Panc1 (cell line): ENCODE results near the gene RFX1. TPM values are rescaled to one million over a fixed set of nuclear protein-coding genes. Genes with fewer than 3 reads are reported as not detected.
A peak's percentile ranks its signal among the peaks of the same experiment; 100 is the strongest.

Experiments used
- ATAC-seq: fragments of 200-7000 bp; cut with Tn5 transposase; 2 replicates; pipeline ENCODE4 v1.9.1; 2020; ENCODE audit warnings: mild to moderate bottlenecking, moderate library complexity
- BruUV-seq: library from RNA; stranded (reverse); fragments of 400-500 nt; replicated peaks from 2 replicates; lab custom pipeline; 2021; lab: Mats Ljungman, UMichigan
- CTCF ChIA-PET: fragments of 300-600 bp; sonication (Branson Sonifier 250); formaldehyde crosslinking; loops from one replicate; lab custom pipeline; 2022; ENCODE audit warnings: antibody characterized with exemption; lab: Charles Lee
- POLR2A ChIA-PET: fragments of 300-600 bp; sonication (Branson Sonifier 250); formaldehyde crosslinking; loops from one replicate; lab custom pipeline; 2022; ENCODE audit warnings: antibody characterized with exemption; lab: Charles Lee
- DNase-seq: peaks from one replicate; pipeline ENCODE4 v3.0.0-alpha.2; 2010; ENCODE audit warnings: low read depth, low spot score
- H3K27ac ChIP-seq: 2 replicates; pipeline ENCODE4 v1.5.1; 2011; ENCODE audit warnings: mild to moderate bottlenecking, low read length, inconsistent platforms
- H3K27me3 ChIP-seq: fragments of 200-500 bp; sonication (Bioruptor generic); 2 replicates; pipeline ENCODE4 v1.6.0; 2014; ENCODE audit warnings: low read length, inconsistent platforms; ENCODE audit not compliant: control insufficient read depth, insufficient read depth
- H3K36me3 ChIP-seq: fragments of 200-500 bp; sonication (Bioruptor generic); 2 replicates; pipeline ENCODE4 v1.5.1; 2014; ENCODE audit warnings: inconsistent platforms, mild to moderate bottlenecking, low read length, moderate library complexity; ENCODE audit not compliant: control insufficient read depth, insufficient read depth
- H3K4me1 ChIP-seq: 2 replicates; pipeline ENCODE4 v1.5.1; 2011; ENCODE audit warnings: inconsistent platforms, mild to moderate bottlenecking, low read length, moderate library complexity; ENCODE audit not compliant: control insufficient read depth, insufficient read depth
- H3K4me3 ChIP-seq, 2 experiments: 2 replicates each; pipeline ENCODE4 v1.5.1; 2011 to 2012; ENCODE audit warnings: low read depth in 2 of 2, low read length in 2 of 2, mild to moderate bottlenecking in 2 of 2, inconsistent platforms in 1 of 2, moderate library complexity in 1 of 2
- H3K9me3 ChIP-seq: fragments of 200-500 bp; sonication (Bioruptor generic); 2 replicates; pipeline ENCODE4 v1.5.1; 2014; ENCODE audit warnings: low read depth, mild to moderate bottlenecking, inconsistent platforms, low read length, moderate library complexity; ENCODE audit not compliant: control insufficient read depth, insufficient read depth
- CTCF ChIP-seq: fragments of 450-650 bp; IDR thresholded peaks from 2 replicates; pipeline ENCODE4 v1.5.1; 2017; ENCODE audit warnings: mild to moderate bottlenecking
- POLR2AphosphoS5 ChIP-seq: IDR thresholded peaks from 2 replicates; pipeline ENCODE4 v1.6.1; 2012; ENCODE audit warnings: mild to moderate bottlenecking, low read depth, low read length, moderate library complexity
- SIN3A ChIP-seq: IDR thresholded peaks from 2 replicates; pipeline ENCODE4 v1.6.1; 2012; ENCODE audit warnings: low read depth, mild to moderate bottlenecking, low read length, moderate library complexity, borderline replicate concordance; ENCODE audit not compliant: insufficient read depth
- TCF7L2 ChIP-seq: IDR thresholded peaks from 2 replicates; pipeline ENCODE4 v1.6.1; 2011; ENCODE audit warnings: mild to moderate bottlenecking, low read depth, low read length, inconsistent platforms
- in situ Hi-C: cut with HindIII; loops from 2 replicates; pipeline ENCODE4 v1.10.0; 2016; ENCODE audit warnings: low sequenced_read_pairs, low pct_unique_long_range_greater_than_20kb
- intact Hi-C: fragments of 100-400 bp; cut with micrococcal nuclease; formaldehyde crosslinking; loops from one replicate; pipeline ENCODE4 v1.10.0; 2022; ENCODE audit not compliant: unreplicated experiment
- total RNA-seq: library from RNA; stranded (reverse); gene quantifications from one replicate; pipeline ENCODE4 v1.2.1, GENCODE V29; 2021; ENCODE audit not compliant: unreplicated experiment
- TF ChIP-seq, protein P1 (sequence below), 2 experiments: IDR thresholded peaks; 2 replicates each; pipeline ENCODE4 v1.6.1; 2011 to 2012; ENCODE audit warnings: low read depth in 2 of 2, control low read depth in 1 of 2, low read length in 1 of 2, mild to moderate bottlenecking in 1 of 2, moderate library complexity in 1 of 2; ENCODE audit not compliant: insufficient read depth in 1 of 2

The RFX1 gene
- total RNA-seq, 1 experiment from 2014 or later, result 15.2 TPM

DNA sequence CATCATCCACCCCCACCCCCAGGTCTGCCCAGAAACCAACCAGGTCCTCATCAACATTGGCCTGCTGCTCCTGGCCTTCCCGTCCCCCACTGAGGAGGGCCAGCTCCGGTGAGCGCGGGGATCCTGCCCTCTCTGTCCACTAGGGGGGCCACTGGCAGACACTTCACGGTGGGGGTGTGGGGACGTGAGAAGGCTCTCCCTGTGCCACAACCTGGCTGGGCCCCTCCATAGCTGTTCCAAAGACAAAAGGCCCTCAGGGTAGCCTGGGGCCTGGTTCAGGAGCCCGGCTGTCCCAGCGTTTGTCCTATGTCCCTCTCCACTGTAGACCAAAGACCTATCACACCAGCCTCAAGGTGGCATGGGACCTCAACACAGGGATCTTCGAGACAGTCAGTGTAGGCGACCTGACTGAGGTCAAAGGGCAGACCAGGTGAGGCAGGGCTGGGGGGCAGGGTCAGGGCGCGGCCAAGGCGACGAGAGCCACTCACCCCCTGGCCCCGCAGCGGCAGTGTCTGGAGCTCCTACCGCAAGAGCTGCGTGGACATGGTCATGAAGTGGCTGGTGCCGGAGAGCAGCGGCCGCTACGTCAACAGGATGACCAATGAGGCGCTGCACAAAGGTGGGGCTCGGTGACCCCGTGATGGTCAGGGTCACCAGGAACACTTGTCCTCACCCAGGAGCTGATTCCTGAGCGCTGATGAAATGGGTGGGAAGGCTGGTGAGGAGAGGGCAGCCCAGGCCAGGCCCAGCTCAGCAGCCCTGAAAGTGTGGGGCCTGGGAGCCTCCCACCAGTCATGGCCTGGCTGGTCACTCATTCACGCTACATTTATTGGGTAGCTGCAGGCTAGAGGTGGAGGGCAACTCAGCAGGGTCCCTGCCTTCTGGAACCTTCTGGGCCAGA is 45.9 kb downstream of the RFX1 start:
- ATAC-seq, result peak; percentile 52
- Histone ChIP-seq H3K27me3 (no peaks in the 10 kb centered on the region), H3K9me3 (no peaks in the 10 kb centered on the region), H3K36me3 (no peaks in the 10 kb centered on the region), H3K4me1 (no peaks in the 10 kb centered on the region), H3K27ac (no peak overlapping the region), H3K4me3 (no peak overlapping the region)
- DNase-seq, result no peak
- CTCF ChIA-PET, result no interaction called here
- TF ChIP-seq POLR2AphosphoS5 (no peak), SIN3A (no peak), CTCF (peak; percentile 29; the same call in 1 of the 2 replicates), TCF7L2 (no peak)
- TF ChIP-seq, protein P1, sequence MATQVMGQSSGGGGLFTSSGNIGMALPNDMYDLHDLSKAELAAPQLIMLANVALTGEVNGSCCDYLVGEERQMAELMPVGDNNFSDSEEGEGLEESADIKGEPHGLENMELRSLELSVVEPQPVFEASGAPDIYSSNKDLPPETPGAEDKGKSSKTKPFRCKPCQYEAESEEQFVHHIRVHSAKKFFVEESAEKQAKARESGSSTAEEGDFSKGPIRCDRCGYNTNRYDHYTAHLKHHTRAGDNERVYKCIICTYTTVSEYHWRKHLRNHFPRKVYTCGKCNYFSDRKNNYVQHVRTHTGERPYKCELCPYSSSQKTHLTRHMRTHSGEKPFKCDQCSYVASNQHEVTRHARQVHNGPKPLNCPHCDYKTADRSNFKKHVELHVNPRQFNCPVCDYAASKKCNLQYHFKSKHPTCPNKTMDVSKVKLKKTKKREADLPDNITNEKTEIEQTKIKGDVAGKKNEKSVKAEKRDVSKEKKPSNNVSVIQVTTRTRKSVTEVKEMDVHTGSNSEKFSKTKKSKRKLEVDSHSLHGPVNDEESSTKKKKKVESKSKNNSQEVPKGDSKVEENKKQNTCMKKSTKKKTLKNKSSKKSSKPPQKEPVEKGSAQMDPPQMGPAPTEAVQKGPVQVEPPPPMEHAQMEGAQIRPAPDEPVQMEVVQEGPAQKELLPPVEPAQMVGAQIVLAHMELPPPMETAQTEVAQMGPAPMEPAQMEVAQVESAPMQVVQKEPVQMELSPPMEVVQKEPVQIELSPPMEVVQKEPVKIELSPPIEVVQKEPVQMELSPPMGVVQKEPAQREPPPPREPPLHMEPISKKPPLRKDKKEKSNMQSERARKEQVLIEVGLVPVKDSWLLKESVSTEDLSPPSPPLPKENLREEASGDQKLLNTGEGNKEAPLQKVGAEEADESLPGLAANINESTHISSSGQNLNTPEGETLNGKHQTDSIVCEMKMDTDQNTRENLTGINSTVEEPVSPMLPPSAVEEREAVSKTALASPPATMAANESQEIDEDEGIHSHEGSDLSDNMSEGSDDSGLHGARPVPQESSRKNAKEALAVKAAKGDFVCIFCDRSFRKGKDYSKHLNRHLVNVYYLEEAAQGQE (IDR thresholded peaks at IDR 0.05; ENCODE audit: insufficient read depth in 1 of 2, low read depth in 2 of 2, low read length in 1 of 2), result no peak
- in situ Hi-C loops, result no loop called here
- no TSS peak for BruUV-seq
- POLR2A ChIA-PET, result no interaction called here
- intact Hi-C loops, result no loop called here

GRCh38 chr19:13959141-13959961 is 46.8 kb downstream of the RFX1 start:
- BruUV-seq, result no TSS peak
- H3K36me3 ChIP-seq, result no peaks in the 10 kb centered on the region
- ChIA-PET CTCF (interaction anchor here (0.6 kb wide), 1 partner anchor 121 kb away, joined by 3 read pairs; no protein-coding TSS in a partner anchor), POLR2A (no interaction called here)
- no peaks in the 10 kb centered on the region for H3K9me3 ChIP-seq
- H3K27ac ChIP-seq, result no peak overlapping the region
- in situ Hi-C loops, result no loop called here
- no peak for DNase-seq
- H3K4me3 ChIP-seq, result no peak overlapping the region
- no peaks in the 10 kb centered on the region for H3K27me3 ChIP-seq
- H3K4me1 ChIP-seq, result no peaks in the 10 kb centered on the region
- ATAC-seq, result no peak
- TF ChIP-seq TCF7L2, result no peak
- TF ChIP-seq SIN3A, result no peak
- TF ChIP-seq POLR2AphosphoS5, result no peak
- no peak for TF ChIP-seq CTCF
- TF ChIP-seq, protein P1 (IDR thresholded peaks at IDR 0.05; ENCODE audit: insufficient read depth in 1 of 2, low read depth in 2 of 2, low read length in 1 of 2), result no peak
- intact Hi-C loops, result no loop called here
